HG02973 (cell line): ENCODE results near the gene NAXD.
"Not testable (repeated sequence)": the region's sequence is repeated elsewhere in the genome, so short reads cannot be mapped to it uniquely, and the experiment has no call there.

Source experiments
- ATAC-seq: cut with Tn5 transposase; IDR thresholded peaks from one replicate; pipeline ENCODE4 v1.9.1; 2021; ENCODE audit warnings: moderate library complexity; ENCODE audit not compliant: unreplicated experiment

NAXD gene

DNA sequence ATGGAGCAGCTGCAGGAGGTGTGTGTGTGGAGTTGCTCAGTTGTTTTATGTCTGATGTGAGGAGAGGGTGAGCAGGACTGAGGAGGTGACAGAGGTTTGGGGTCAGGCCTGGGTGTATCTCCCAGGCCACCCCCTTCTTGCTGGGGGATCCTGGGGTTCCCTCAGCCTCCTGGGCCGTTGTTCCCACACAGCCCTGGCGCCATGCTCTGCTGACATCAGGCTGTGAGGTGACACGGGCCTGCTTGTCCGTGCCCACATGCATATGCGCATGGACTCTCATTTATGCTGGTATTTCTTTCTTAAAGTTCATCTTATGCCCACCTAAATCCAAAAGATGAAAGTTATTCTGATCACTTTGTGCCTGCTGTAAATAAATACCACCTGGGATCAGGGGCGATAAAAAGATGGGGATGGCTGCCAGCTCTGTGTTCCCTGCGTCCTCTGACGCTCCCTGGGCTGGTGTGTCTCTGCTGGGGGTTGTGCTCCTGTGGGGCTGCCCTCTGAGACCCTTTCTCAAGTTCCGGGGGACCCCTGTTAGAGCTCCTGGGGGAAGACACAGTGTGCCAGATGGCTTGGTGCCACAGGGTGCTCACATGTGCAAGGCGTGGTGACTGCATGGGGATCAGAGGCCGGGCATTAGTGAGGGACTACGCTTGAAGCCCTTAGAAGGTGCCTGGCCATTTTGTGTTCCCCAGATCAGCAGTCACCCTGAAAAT, 12.6 kb downstream of the NAXD start:
- no peak for ATAC-seq

DNA sequence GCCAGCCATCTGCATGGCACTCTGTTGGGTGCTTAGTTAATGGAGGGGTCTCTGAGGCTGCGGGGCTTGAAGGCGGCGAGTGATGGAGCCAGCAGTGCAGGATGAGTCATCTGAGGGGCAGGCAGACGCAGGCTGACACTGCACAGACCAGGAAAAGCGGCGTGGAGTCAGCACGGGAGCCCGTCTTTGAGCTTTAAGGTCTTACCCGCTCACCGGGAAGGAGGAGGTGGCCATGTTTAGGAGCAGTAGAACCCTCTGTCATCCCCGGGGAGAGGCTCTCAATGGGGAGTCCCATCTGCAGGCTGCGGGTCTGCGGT, 13.1 kb downstream of the NAXD start:
- no peak for ATAC-seq

DNA sequence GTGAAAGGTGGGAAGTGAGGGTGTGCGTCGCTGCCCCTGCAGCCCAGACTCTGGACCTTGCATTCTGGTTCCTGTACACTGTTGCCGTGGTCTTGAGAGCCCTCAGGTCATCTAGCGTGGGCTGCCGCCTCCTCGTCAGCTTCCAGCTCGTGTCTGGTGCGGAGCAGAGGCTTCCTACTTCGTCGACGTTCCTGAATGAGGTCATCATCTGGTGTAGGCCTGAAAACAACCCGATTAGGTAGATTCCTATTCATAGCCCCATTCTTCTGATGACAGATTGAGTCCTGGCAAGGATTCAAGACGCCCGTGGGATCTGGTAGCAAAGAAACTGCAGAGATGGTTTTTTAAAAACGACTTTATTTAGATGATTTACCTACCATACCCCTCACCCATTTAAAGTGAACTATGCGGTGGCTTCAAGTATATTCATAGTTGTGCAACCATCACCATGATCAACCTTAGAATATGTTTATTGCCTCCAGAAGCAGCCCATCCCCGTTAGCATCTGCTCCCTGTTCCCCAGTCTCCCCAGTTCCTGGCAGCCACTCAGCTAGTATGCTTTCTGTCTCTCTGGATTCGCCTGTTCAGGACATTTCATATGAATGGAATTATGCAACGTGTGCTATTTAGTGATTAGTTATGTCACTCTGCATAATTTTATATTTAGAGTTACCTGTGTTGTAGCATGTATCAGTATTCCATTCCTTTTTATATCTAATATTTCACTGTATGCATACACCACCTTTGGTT, 13.8 kb downstream of the NAXD start:
- ATAC-seq = no peak

DNA sequence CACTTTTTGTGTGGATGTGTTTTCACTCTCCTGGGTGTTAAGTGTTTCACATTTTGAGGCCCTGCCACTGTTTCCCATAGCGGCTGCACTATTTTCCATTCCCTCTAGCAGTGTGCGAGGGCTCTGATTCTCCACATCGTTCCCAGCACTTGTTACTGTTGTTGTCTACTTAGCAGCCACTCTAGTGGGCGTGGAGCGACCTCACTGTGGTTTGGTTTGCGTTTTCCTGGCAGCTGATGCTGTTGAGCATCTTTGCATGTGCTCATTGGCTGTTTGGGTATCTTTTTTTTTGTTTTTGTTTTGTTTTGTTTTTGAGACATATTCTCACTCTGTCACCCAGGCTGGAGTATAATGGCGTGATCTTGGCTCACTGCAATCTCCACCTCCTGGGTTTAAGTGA, 14.4 kb downstream of the NAXD start:
- no peak for ATAC-seq

DNA sequence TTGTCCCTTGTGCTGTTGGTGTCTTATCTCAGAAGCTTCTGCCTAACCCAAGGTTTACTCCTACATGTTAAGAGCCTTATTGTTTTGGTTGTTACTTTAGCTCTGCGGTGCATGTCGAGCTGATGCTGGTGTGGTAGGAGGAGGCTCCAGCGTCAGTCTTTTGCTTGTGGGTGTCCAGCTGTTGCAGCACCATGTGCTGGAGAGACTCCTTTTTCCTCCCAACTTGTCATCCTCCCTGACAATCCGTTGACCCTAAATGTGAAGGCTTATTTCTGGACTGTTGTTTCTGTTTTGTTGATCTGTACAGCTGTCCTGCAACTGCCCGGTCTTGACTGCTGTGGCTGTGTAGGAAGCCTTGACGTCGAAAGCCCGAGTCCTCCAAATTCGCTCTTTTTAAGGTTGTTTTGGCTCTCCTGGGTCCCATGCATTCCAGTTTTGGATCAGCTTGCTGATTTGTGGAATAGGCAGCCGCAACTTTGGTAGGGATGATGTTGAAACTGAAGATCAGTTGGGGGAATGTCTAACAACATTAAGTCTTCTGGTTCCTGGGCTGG, 15.3 kb downstream of the NAXD start:
- no peak for ATAC-seq

DNA sequence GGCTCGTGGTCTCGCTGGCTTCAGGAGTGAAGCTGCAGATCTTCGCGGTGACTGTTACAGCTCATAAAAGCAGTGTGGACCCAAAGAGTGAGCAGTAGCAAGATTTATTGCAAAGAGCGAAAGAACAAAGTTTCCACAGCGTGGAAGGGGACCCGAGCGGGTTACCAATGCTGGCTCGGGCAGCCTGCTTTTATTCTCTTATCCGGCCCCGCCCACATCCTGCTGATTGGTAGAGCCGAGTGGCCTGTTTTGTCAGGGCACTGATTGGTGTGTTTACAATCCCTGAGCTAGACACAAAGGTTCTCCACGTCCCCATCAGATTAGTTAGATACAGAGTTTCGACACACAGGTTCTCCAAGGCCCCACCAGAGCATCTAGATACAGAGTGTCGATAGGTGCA, 16.9 kb downstream of the NAXD start:
- ATAC-seq = not testable (repeated sequence)

DNA sequence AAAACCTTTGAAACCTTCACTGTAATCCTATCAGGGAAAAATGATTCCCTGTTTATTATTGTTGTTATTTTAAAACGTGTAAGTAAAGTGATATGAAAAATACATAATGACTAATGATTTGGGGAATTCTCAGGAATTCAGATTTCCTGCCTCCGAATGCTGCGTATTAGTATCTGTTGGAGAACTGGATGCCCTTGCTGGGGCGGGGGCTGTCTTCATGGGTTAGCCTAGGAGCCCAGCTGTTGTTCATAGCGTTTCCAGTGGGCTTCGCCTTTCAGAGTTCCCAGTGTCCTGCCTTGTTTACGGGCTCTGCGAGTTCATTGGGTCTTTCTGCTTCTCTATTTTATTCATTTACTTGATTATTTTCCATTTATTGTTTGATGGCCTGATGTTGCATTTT, 18.4 kb downstream of the NAXD start:
- ATAC-seq = no peak

DNA sequence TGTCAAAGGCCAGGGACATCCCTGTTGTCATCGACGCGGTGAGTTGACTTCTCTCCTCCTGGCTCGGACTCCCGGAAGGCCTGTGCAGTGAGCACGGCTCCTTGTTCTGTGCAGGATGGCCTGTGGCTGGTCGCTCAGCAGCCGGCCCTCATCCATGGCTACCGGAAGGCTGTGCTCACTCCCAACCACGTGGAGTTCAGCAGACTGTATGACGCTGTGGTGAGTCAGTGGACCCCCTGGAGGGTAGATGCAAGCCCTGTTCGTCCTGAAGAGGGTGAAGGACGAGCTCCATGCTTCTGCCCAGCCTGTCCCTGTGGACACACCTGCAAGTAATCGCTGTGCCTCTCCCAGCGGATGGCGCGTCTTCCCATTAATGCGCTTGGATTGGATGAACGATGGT, 19.2 kb downstream of the NAXD start:
- no peak for ATAC-seq

DNA sequence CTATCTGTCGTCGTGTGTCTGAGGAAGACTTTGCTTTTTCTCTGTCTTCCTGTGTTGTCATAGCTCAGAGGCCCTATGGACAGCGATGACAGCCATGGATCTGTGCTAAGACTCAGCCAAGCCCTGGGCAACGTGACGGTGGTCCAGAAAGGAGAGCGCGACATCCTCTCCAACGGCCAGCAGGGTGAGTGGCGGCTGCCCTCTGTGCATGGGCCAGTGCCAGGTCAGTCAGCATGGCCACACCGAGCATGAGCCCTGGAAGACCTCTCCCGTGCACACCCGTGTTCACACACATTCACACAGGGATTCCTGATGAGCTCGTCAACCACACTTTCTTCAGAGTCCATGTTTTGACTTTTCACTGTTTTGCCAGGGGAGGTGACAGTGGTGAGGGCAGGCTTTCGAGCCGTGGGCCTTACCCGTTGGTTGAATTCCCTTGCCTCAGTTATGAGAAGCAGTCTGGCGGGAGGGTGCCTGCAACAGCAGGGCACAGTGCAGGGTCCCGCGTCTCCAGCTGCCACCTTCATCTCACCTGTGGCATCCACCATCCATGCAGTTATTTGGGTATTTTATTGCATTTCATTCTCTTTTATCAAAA, 20.2 kb downstream of the NAXD start:
- ATAC-seq = no peak

DNA sequence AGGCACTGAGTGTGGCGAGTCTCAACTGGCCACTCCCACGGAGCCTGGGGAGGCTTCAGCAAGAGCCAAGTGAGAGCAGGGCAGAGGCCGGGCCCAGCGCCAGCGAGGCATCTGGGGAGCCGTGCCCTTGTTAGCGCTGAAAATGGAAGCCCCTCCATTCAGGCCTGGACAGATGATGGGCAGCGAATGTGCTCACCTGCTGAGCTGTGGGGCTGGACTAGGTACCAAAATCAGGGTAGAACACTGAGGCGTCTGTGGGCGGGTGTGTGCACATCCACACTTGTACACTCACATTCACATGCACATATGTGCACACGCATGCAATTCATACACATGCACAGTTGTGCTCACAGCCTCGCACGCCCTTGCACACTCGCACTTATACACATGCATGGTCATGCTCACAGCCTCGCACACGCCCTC, 20.7 kb downstream of the NAXD start:
- ATAC-seq = no peak

DNA sequence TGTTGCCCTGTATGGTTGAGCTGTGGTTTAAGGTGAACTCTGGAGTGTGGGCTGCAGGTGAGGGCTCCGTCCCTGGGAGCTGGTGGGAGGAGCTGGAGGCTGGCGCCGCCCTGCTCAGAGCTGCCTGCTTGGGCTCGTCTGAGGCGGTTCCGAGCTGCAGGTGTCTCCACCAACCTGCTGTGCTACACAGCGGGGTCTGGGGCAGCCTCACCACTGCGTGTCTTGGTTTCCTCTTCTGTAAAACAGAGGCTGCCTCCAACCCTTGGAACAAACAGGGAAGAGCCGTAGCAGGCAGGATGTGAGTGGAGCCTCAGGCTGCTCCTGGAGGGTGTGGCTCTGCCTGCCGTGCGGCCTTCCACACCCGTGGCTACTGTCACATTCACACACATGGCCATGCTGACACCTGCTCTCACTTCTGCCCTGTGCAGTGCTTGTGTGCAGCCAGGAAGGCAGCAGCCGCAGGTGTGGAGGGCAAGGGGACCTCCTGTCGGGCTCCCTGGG, 21.4 kb downstream of the NAXD start:
- no peak for ATAC-seq

DNA sequence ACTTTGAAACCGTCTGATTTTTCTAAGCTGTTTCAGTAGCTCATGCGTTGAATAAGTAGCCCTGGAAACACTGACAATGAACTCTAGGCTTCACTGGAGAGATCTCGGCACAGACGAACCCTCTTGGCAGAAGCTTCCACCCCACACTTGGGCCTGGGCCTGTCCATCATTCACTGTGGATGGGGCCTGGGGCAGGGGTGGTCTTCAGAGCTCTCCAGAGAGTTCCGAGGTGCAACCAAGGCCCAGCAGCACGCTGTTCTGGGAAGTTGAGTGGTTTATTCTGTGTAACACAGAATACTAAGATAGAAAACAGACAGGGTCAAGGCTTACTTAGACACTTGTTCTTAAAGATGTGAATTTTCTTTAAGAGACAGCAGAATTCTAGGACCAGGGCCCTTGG, 21.9 kb downstream of the NAXD start:
- no peak for ATAC-seq

DNA sequence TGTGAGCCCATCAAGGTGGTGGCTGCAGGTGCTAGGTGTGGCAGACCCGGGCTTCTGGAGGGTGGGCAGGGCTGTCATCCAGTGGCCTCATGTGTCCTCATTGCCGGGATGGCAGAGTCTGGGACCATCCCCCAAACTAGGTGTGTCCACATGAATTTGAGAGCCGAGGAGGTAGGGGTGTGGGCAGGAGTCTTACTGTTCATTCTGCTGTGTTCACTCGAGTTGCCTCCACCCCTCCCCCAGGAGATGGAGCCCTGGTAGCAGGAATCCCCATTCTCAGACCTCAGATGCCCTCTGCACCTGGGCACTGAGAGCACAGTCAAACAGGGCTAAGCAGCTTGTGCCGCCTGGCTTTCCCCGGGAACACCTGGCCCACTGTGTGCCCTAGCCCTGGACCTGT, 22.4 kb downstream of the NAXD start:
- no peak for ATAC-seq

DNA sequence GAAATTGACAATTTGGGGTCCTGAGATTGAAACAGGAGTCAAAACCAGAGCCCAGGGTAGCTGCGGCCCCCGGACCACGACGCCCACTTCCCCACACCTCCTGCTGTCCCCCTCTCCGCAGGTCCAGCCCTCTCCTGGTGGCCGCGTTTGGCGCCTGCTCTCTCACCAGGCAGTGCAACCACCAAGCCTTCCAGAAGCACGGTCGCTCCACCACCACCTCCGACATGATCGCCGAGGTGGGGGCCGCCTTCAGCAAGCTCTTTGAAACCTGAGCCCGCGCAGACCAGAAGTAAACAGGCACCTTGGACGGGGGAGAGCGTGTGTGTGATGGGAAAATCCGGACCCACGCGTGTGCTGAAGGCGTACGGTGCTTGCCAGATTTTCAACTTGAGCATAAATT, 22.9 kb downstream of the NAXD start:
- ATAC-seq = no peak

DNA sequence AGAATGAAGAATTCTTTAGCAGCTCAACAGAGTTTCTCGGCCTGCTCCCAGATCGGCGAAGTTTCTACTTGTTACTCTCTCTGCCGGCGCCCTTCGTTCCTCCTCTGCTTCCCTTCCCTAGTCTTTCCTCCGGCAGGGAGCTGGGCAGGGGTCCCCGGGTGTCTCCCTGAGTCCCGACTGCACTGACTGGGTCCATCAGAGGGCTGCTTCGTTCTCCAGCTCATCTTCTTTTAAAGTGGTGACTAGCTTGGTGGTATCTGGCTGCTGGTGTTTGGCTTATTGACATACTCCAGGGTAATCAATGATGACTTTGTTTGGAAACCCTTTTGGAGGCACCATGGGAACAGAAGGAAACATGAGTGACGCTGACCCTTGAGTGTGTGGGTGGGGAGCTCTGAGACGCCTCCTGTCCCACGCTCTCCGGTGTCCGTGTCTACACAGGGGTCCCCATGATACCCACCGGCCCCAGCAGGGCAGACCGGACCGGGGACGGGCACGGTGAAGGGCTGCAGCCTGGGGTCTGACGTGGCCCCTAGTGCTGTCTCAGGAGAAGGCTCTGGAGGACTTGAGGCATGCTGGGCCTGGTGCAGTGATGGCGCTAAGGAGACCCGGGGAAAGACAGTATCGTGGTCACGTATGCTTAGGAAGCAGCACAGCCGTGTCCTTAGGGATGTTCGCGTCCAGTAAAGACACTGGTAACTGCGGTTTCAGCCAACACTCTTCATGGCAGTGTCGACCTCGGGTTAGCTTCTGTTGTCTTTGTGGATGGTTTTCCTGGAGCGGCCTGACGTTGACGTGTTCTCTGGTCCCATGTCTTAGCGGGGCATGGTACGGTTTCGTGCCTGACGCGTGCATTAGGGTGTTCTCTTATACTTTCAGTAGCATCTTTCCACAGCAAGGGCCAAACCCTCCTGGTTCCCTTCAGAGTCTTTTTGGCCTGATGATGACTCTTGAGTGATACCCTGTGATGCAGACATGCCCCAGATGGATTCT, 23.8 kb downstream of the NAXD start:
- ATAC-seq = no peak

DNA sequence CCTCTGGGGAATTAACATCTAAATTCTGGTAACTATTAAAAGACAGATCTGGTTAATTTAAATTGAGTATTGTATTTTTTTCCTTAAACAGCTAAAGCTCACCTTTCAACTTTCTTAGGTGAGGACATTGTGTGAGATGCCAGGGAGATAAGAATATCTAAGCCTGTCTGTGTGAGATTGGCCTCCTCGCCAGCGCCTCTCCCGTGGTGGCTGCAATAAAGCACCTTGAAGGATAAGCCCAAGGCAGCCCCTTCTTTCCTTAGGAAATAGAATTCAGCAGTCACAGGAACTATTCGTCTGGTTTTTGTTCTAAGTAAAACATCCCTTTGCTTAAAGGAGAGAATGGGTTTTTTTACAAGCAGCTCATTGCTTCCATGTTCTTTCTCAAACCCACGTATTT, 24.6 kb downstream of the NAXD start:
- ATAC-seq = no peak

DNA sequence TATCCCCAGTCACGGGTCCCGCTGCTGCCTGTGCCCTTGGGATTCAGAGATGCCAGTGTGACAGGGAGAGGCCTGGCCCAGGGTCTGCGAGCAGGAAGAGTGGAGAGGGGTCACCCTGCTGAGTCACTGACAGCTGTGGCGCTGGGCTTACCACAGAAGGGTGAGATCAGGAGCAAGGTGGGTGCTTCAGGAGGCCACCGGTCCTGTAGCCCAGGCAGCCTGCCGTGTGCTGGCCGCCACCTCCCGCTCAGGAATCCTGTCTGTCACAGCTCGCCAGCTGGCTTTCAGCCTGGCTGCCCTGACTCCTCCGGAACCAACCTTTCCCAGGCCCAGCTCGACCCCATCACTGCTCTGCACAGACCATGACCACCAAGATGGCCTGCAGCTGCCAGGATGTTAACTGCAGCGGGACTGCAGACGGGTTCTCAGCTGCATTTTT, 25.3 kb downstream of the NAXD start:
- no peak for ATAC-seq

DNA sequence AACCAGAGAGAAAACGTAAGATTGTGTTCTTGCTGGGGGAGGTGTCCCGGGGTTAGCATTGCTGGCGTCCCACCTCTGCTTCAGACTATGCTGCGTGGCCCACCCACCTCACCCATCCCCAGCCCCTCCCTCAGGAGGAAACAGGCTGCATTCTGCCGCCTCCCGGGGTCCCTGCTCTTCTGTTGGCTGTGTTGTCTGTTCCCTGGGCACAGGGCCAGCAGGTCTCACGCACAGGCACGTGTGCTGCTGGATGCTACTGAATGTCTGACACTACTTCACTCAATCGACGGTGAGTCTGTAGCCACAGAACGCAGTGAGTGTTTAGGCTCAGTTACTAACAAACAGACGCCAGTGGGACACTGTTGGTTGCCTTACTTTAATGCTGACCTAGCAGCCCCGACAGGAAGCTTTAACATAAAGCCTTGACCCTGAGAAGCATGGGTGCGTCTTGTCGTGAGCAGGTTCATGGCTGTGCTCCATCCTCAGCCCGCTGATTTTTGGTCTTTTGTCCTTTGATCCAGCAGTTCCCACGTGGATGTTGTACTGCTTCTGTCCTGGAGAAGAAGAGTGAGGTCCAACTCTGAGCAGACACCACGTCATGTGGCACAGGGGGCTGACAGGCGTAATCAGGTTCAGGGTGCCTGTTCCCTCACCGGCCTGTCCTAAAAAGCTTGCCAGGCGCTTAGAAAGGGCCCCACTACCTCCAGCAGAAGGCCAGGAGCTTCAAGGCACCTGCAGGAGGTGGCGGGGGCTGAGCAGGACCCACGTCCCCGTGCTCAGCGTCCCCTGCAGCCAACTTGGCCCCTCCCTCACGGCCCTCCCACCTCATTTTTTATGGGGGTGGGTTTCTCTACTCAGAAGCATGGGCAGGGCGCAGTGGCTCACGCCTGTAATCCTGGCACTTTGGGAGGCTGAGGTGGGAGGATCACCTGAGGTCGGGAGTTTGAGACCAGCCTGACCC, 26.0 kb downstream of the NAXD start:
- ATAC-seq = no peak

DNA sequence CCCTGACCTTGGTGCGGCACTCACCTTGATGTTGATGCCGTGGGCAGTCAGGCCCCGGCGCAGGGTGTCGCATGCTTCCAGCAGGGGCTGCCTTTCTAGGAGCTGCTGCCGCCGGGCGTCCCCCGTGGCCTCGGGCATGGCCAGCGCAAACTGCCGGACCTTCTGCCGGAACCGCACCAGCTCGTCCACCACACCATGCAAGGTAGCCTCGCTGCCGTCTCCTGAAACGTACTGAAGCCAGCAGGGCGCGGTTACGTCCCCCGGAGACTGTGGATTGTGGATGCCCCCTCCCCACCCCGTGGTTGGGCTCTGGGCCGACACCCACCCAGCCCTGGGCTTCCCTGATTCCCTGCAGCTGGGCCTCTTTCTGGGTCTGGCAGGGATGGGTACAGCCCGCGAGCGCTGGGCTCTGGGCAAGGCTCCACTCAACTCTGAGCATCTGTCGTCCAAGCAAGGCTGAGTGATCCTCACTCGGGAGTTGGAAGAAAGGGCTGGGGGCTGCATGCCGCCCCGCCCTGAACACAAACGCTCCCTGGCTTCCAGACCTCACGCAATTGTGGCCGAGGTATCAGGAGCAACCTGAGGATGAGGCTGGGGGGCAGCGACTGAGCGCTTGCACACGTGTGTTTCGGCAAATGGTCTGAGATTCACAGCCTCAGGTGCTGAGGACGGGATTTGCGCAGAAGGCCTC, 27.1 kb downstream of the NAXD start:
- ATAC-seq = no peak
